GM12878 (cell line): ENCODE measurements around the gene PTGDR2. TPM values are rescaled to one million over a fixed set of nuclear protein-coding genes. Genes with fewer than 3 reads are reported as not detected.

Experiments used
- ATAC-seq: fragments of 200-7000 bp; cut with Tn5 transposase; 3 replicates; pipeline ENCODE4 v1.9.1; 2020; ENCODE audit warnings: mild to moderate bottlenecking, moderate library complexity
- BruUV-seq: library from RNA; stranded (reverse); fragments of 400-500 nt; replicated peaks from 2 replicates; lab custom pipeline; 2021; lab: Mats Ljungman, UMichigan
- CTCF ChIA-PET: fragments of 300-600 bp; sonication (Branson Sonifier 250); formaldehyde crosslinking; extraction: SDS; loops from one replicate; lab custom pipeline; 2021; ENCODE audit warnings: inconsistent platforms; lab: Yijun Ruan, JAX
- POLR2A ChIA-PET: fragments of 350-600 bp; formaldehyde crosslinking; extraction: SDS; loops from one replicate; lab custom pipeline; 2021; ENCODE audit warnings: inconsistent platforms; lab: Charles Lee
- RAD21 ChIA-PET: fragments of 300-600 bp; sonication (Branson Sonifier 250); formaldehyde crosslinking; loops from one replicate; lab custom pipeline; 2023; ENCODE audit warnings: antibody characterized with exemption; ENCODE audit not compliant: unreplicated experiment; lab: Charles Lee
- SMC1A ChIA-PET: fragments of 300-600 bp; sonication (Branson Sonifier 250); formaldehyde crosslinking; loops from one replicate; lab custom pipeline; 2023; ENCODE audit not compliant: unreplicated experiment, uncharacterized antibody; lab: Charles Lee
- DNase-seq: peaks from one replicate; pipeline ENCODE4 v3.0.0-alpha.2; 2011; ENCODE audit warnings: low read depth, low spot score
- FAIRE-seq: peaks from 3 replicates; lab custom pipeline; 2011; peaks lifted over from hg19 to GRCh38; lab: Jason Lieb, UNC
- H2AFZ ChIP-seq: 2 replicates; pipeline ENCODE4 v1.6.0; 2011; ENCODE audit warnings: low read depth, low read length, control low read depth; ENCODE audit not compliant: control insufficient read depth
- H3K27ac ChIP-seq: 2 replicates; pipeline ENCODE4 v1.5.1; 2011; ENCODE audit warnings: control low read depth; ENCODE audit not compliant: control insufficient read depth, insufficient read depth
- H3K27me3 ChIP-seq, 2 experiments: replicated peaks in 1 of 2; 2 replicates each; pipeline versions ENCODE4 v1.6.0 to v1.6.1; 2011; ENCODE audit warnings: low read length in 1 of 2; ENCODE audit not compliant: control insufficient read depth in 2 of 2, insufficient read depth in 2 of 2
- H3K36me3 ChIP-seq, 2 experiments: 2 replicates each; pipeline ENCODE4 v1.5.1; 2011; ENCODE audit warnings: low read length in 1 of 2; ENCODE audit not compliant: control insufficient read depth in 2 of 2, insufficient read depth in 2 of 2
- H3K4me1 ChIP-seq: 2 replicates; pipeline ENCODE4 v1.6.1; 2011; ENCODE audit warnings: mild to moderate bottlenecking, low read length, moderate library complexity, mixed read lengths; ENCODE audit not compliant: control insufficient read depth, insufficient read depth
- H3K4me2 ChIP-seq: 2 replicates; pipeline ENCODE4 v1.6.0; 2011; ENCODE audit warnings: control low read depth; ENCODE audit not compliant: control insufficient read depth, insufficient read depth
- H3K4me3 ChIP-seq: fragments of 200-600 bp; sonication (generic); 2 replicates; pipeline ENCODE4 v1.5.1; 2016
- H3K79me2 ChIP-seq: 2 replicates; pipeline ENCODE4 v1.6.0; 2011; ENCODE audit warnings: low read length; ENCODE audit not compliant: control insufficient read depth, insufficient read depth
- H3K9ac ChIP-seq: 2 replicates; pipeline ENCODE4 v1.8.0; 2011; ENCODE audit warnings: low read length, control low read depth, mixed read lengths; ENCODE audit not compliant: control insufficient read depth, insufficient read depth
- H3K9me3 ChIP-seq: replicated peaks from 3 replicates; pipeline ENCODE4 v1.5.1; 2011; ENCODE audit warnings: mild to moderate bottlenecking, low read length; ENCODE audit not compliant: control insufficient read depth, insufficient read depth
- H4K20me1 ChIP-seq: 2 replicates; pipeline ENCODE4 v1.6.0; 2011; ENCODE audit not compliant: control insufficient read depth, insufficient read depth
- E2F4 ChIP-seq: IDR thresholded peaks from 2 replicates; pipeline ENCODE4 v1.6.1; 2012; ENCODE audit warnings: low read depth, low read length, improper control_type of control experiment
- EGR1 ChIP-seq, 2 experiments: IDR thresholded peaks; 1 replicate in 1 of 2; 2 replicates in 1 of 2; pipeline ENCODE4 v1.6.1; 2011 to 2012; ENCODE audit warnings: low read depth in 2 of 2, low read length in 2 of 2, borderline replicate concordance in 1 of 2, mild to moderate bottlenecking in 1 of 2, moderate library complexity in 1 of 2
- IRF5 ChIP-seq: fragments of 450-650 bp; IDR thresholded peaks from 2 replicates; pipeline ENCODE4 v1.6.1; 2017; ENCODE audit warnings: borderline replicate concordance
- KAT2A ChIP-seq: conservative IDR thresholded peaks from 2 replicates; pipeline ENCODE4 v1.6.1; 2011; ENCODE audit warnings: low read depth, low read length; ENCODE audit not compliant: control insufficient read depth
- NFIC ChIP-seq: IDR thresholded peaks from 2 replicates; pipeline ENCODE4 v1.6.1; 2012; ENCODE audit warnings: low read depth, mild to moderate bottlenecking, inconsistent platforms, low read length, moderate library complexity
- NR2F1 ChIP-seq: fragments of 450-650 bp; conservative IDR thresholded peaks from 2 replicates; pipeline ENCODE4 v1.6.1; 2017; ENCODE audit warnings: mild to moderate bottlenecking
- YY1 ChIP-seq: IDR thresholded peaks from 2 replicates; pipeline ENCODE4 v1.6.1; 2011; ENCODE audit warnings: low read depth, mild to moderate bottlenecking, low read length
- WGBS: methylation state at CpG from one replicate; pipeline ENCODE4 v1.1.6; 2016; ENCODE audit warnings: low lambda C conversion rate; ENCODE audit not compliant: insufficient replicate concordance, insufficient coverage; ENCODE audit errors: missing lambda C conversion rate; 5-methylcytosine and 5-hydroxymethylcytosine counted together
- in situ Hi-C: fragments of 300-500 bp; cut with MboI; formaldehyde crosslinking; loops from 9 replicates; pipeline ENCODE4 v1.14.3; 2018; ENCODE audit warnings: mixed read lengths
- intact Hi-C: fragments of 100-400 bp; cut with micrococcal nuclease; formaldehyde crosslinking; loops from one replicate; pipeline ENCODE4 v1.14.2; 2022; ENCODE audit not compliant: unreplicated experiment
- polyA plus RNA-seq, 11 experiments: library from polyadenylated mRNA; depleted of rRNA in 4 of 11; unstranded in 6 of 11; stranded (reverse) in 5 of 11; fragments of >200 nt; fragmentation: Nextera tagmentation in 4 of 11; fragmentation: Illumina TruSeq in 1 of 11; extraction: Ambion mirVana in 4 of 11; extraction: Trizol in 1 of 11; gene quantifications; 1 replicate in 1 of 11; 2 replicates in 10 of 11; pipeline versions ENCODE4 v1.2.1 to v1.2.3, GENCODE V29; 2011 to 2016; ENCODE audit warnings: inconsistent platforms in 2 of 11, missing spikeins in 2 of 11, low read depth in 1 of 11
- total RNA-seq, 4 experiments: library from RNA; depleted of rRNA in 3 of 4; stranded (reverse); fragments of >200 nt in 3 of 4; fragmentation: Illumina TruSeq in 1 of 4; extraction: Trizol in 1 of 4; gene quantifications; 2 replicates each; pipeline versions ENCODE4 v1.2.1 to v1.2.3, GENCODE V29; 2013 to 2021
- TF ChIP-seq, protein P1 (sequence below): fragments of 450-650 bp; IDR thresholded peaks from 2 replicates; pipeline ENCODE4 v1.6.1; 2014; ENCODE audit warnings: mild to moderate bottlenecking
- TF ChIP-seq, protein P2 (sequence below): fragments of 450-650 bp; IDR thresholded peaks from 2 replicates; pipeline ENCODE4 v1.6.1; 2017; ENCODE audit warnings: mild to moderate bottlenecking, low read depth, inconsistent platforms; ENCODE audit not compliant: poor library complexity, severe bottlenecking
- TF ChIP-seq, protein P3 (sequence below): fragments of 450-650 bp; IDR thresholded peaks from 2 replicates; pipeline ENCODE4 v1.6.1; 2016; ENCODE audit warnings: mild to moderate bottlenecking

Gene PTGDR2
- total and polyA plus RNA-seq, 10 of the 15 experiments (the other 5 are each of a cell fraction or from before 2014, with no cell fraction given) = 0.01 to 0.28 (median 0.15) TPM; not detected in 6

GRCh38 chr11:60875366-60876167 lies 19.8 kb upstream of the PTGDR2 start (continued):
- TF ChIP-seq, protein P1, sequence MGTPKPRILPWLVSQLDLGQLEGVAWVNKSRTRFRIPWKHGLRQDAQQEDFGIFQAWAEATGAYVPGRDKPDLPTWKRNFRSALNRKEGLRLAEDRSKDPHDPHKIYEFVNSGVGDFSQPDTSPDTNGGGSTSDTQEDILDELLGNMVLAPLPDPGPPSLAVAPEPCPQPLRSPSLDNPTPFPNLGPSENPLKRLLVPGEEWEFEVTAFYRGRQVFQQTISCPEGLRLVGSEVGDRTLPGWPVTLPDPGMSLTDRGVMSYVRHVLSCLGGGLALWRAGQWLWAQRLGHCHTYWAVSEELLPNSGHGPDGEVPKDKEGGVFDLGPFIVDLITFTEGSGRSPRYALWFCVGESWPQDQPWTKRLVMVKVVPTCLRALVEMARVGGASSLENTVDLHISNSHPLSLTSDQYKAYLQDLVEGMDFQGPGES = no peak

DNA sequence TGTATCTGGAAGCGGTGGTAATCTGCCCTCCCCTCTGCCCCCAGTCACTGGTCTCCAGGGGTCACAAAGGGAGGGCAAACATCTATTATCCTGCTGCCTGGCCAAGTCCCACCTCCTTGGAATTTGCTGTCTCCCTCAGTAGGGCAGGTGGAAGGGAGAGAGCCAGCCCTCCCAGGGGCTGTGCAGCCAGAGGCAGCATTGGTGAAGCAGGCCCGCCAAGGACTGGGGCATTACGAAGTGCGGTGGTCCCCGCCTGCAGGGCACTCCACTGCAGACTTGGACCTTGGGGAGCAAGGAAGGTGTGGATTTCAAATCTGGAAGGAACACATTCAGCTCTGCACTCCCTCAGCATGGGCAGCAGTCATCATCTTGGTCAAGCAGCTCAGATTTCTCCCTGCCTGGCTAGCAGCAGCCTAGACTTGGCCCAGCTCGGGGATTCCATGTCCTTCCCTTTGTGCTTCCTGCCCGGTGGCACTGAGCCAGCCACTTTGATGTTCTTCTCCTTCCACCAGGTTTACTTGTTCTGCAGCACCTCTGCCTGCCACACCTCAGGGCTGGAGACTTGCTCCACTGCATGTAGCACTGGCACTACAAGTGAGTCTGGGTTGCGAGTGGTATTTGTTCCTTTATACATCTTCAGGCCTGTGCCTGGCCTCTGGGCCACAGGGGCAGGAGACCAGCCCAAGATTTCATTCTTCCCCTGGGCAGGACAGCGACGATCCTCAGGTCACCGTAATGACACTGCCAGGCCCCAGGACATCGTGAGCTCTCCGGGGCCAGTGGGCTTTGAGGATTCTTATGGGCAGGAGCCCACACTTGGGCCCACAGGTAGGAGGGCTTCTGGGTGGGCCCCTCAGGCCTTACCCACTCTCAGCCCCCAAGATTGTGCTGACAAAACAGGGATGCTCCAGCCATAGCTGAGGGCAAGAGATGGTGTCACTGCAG lies 18.9 kb upstream of the PTGDR2 start:
- intact Hi-C loops = no loop called here
- WGBS = 92% methylated on average over 13 of the region's 13 CpGs
- no peaks in the 10 kb centered on the region; a peak in 3 of 4 replicates for H3K36me3 ChIP-seq
- H3K4me3 ChIP-seq = no peak overlapping the region
- no peak overlapping the region for H3K4me2 ChIP-seq
- CTCF ChIA-PET = interaction anchor here (0.6 kb wide), 1 partner anchor 36 kb away, joined by 3 read pairs; no protein-coding TSS in a partner anchor
- SMC1A ChIA-PET = interaction anchor here (1.0 kb wide), 1 partner anchor 254 kb away, joined by 3 read pairs; no protein-coding TSS in a partner anchor
- H3K79me2 ChIP-seq = no peaks in the 10 kb centered on the region
- FAIRE-seq = no peak
- H3K9me3 ChIP-seq = no peaks in the 10 kb centered on the region
- in situ Hi-C loops = no loop called here
- H2AFZ ChIP-seq = no peak overlapping the region
- H3K27ac ChIP-seq = no peak overlapping the region
- POLR2A ChIA-PET = no interaction called here
- no TSS peak for BruUV-seq
- no peaks in the 10 kb centered on the region for H3K4me1 ChIP-seq
- no peak for DNase-seq
- no peak for ATAC-seq
- no peaks in the 10 kb centered on the region; the same call in 1 of the 2 replicates for H4K20me1 ChIP-seq
- no peak overlapping the region for H3K9ac ChIP-seq
- H3K27me3 ChIP-seq = no peaks in the 10 kb centered on the region
- RAD21 ChIA-PET = no interaction called here
- no peak for TF ChIP-seq KAT2A
- TF ChIP-seq, protein P2, sequence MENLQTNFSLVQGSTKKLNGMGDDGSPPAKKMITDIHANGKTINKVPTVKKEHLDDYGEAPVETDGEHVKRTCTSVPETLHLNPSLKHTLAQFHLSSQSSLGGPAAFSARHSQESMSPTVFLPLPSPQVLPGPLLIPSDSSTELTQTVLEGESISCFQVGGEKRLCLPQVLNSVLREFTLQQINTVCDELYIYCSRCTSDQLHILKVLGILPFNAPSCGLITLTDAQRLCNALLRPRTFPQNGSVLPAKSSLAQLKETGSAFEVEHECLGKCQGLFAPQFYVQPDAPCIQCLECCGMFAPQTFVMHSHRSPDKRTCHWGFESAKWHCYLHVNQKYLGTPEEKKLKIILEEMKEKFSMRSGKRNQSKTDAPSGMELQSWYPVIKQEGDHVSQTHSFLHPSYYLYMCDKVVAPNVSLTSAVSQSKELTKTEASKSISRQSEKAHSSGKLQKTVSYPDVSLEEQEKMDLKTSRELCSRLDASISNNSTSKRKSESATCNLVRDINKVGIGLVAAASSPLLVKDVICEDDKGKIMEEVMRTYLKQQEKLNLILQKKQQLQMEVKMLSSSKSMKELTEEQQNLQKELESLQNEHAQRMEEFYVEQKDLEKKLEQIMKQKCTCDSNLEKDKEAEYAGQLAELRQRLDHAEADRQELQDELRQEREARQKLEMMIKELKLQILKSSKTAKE = no peak
- TF ChIP-seq YY1 = no peak
- TF ChIP-seq NFIC = no peak
- no peak for TF ChIP-seq NR2F1
- TF ChIP-seq, protein P3, sequence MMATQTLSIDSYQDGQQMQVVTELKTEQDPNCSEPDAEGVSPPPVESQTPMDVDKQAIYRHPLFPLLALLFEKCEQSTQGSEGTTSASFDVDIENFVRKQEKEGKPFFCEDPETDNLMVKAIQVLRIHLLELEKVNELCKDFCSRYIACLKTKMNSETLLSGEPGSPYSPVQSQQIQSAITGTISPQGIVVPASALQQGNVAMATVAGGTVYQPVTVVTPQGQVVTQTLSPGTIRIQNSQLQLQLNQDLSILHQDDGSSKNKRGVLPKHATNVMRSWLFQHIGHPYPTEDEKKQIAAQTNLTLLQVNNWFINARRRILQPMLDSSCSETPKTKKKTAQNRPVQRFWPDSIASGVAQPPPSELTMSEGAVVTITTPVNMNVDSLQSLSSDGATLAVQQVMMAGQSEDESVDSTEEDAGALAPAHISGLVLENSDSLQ = no peak
- no peak for TF ChIP-seq E2F4
- TF ChIP-seq EGR1 (IDR thresholded peaks at IDR 0.05; ENCODE audit: borderline replicate concordance in 1 of 2, low read depth in 2 of 2, low read length in 2 of 2) = no peak
- TF ChIP-seq IRF5 = no peak
